IMR-90 (cell line): ENCODE measurements around the gene DSCAM. TPM values are rescaled to one million over a fixed set of nuclear protein-coding genes. Genes with fewer than 3 reads are reported as not detected.

ENCODE experiments used
- ATAC-seq: fragments of 200-7000 bp; cut with Tn5 transposase; 2 replicates; pipeline ENCODE4 v1.9.1; 2020; ENCODE audit warnings: low read depth, mild to moderate bottlenecking, moderate library complexity
- BruUV-seq: library from RNA; stranded (reverse); fragments of 400-500 nt; replicated peaks from 2 replicates; lab custom pipeline; 2021; lab: Mats Ljungman, UMichigan
- CTCF ChIA-PET: fragments of 300-600 bp; formaldehyde crosslinking; extraction: SDS; loops from one replicate; lab custom pipeline; 2021; ENCODE audit warnings: antibody characterized with exemption; lab: Yijun Ruan, JAX
- POLR2A ChIA-PET: fragments of 300-600 bp; sonication (Branson Sonifier 250); formaldehyde crosslinking; loops from one replicate; lab custom pipeline; 2022; ENCODE audit warnings: antibody characterized with exemption; ENCODE audit not compliant: unreplicated experiment; lab: Charles Lee
- DNase-seq: peaks from one replicate; pipeline ENCODE4 v3.0.0; 2013
- H2AFZ ChIP-seq: replicated peaks from 2 replicates; pipeline ENCODE3; 2013; ENCODE audit warnings: low read length, mild to moderate bottlenecking; ENCODE audit not compliant: poor library complexity
- H2AK5ac ChIP-seq: 2 replicates; pipeline ENCODE4 v1.6.1; 2013; ENCODE audit warnings: low read depth, low read length, inconsistent platforms
- H2AK9ac ChIP-seq: replicated peaks from 2 replicates; pipeline ENCODE3; 2013; ENCODE audit warnings: mild to moderate bottlenecking, low read depth, low read length, moderate library complexity; ENCODE audit not compliant: poor library complexity
- H2BK120ac ChIP-seq: 2 replicates; pipeline ENCODE4 v1.6.1; 2013; ENCODE audit warnings: low read depth, low read length, inconsistent platforms
- H2BK15ac ChIP-seq: 3 replicates; pipeline ENCODE4 v1.6.1; 2013; ENCODE audit warnings: low read depth, low read length, inconsistent platforms
- H2BK20ac ChIP-seq: 2 replicates; pipeline ENCODE4 v1.6.1; 2013; ENCODE audit warnings: low read depth, mild to moderate bottlenecking, inconsistent platforms, low read length, moderate library complexity
- H2BK5ac ChIP-seq: 2 replicates; pipeline ENCODE4 v1.6.1; 2013; ENCODE audit warnings: mild to moderate bottlenecking, low read depth, low read length, inconsistent platforms; ENCODE audit not compliant: poor library complexity, severe bottlenecking
- H3K14ac ChIP-seq: replicated peaks from 2 replicates; pipeline ENCODE4 v1.6.1; 2013; ENCODE audit warnings: low read depth, low read length, inconsistent platforms
- H3K18ac ChIP-seq: 2 replicates; pipeline ENCODE4 v1.6.1; 2013; ENCODE audit warnings: low read depth, low read length, control low read depth
- H3K23ac ChIP-seq: 2 replicates; pipeline ENCODE4 v1.6.1; 2013; ENCODE audit warnings: low read depth, low read length, inconsistent platforms
- H3K27ac ChIP-seq: 2 replicates; pipeline ENCODE4 v1.5.1; 2013; ENCODE audit warnings: mild to moderate bottlenecking, control low read depth, low read length; ENCODE audit not compliant: insufficient read depth
- H3K27me3 ChIP-seq: 2 replicates; pipeline ENCODE4 v1.6.1; 2013; ENCODE audit warnings: low read length; ENCODE audit not compliant: control insufficient read depth, insufficient read depth
- H3K36me3 ChIP-seq: 2 replicates; pipeline ENCODE4 v1.6.1; 2013; ENCODE audit warnings: low read length, mixed read lengths; ENCODE audit not compliant: control insufficient read depth, insufficient read depth
- H3K4ac ChIP-seq: 2 replicates; pipeline ENCODE4 v1.6.1; 2013; ENCODE audit warnings: low read depth, low read length, inconsistent platforms
- H3K4me1 ChIP-seq: 2 replicates; pipeline ENCODE4 v1.6.1; 2013; ENCODE audit warnings: low read length, mixed read lengths; ENCODE audit not compliant: control insufficient read depth, insufficient read depth
- H3K4me2 ChIP-seq: 2 replicates; pipeline ENCODE4 v1.6.1; 2013; ENCODE audit warnings: low read depth, mild to moderate bottlenecking, control low read depth, low read length, moderate library complexity
- H3K4me3 ChIP-seq: 2 replicates; pipeline ENCODE4 v1.5.1; 2013; ENCODE audit warnings: low read depth, mild to moderate bottlenecking, control low read depth, low read length, moderate library complexity; ENCODE audit not compliant: insufficient read depth
- H3K56ac ChIP-seq: 2 replicates; pipeline ENCODE4 v1.6.1; 2013; ENCODE audit warnings: low read length, inconsistent platforms; ENCODE audit not compliant: insufficient read depth; ENCODE audit errors: extremely low read depth
- H3K79me1 ChIP-seq, 2 experiments: 2 replicates each; pipeline ENCODE4 v1.6.1; 2013; ENCODE audit warnings: low read length in 2 of 2, inconsistent platforms in 1 of 2, low read depth in 1 of 2
- H3K9ac ChIP-seq: 2 replicates; pipeline ENCODE4 v1.6.1; 2013; ENCODE audit warnings: low read depth, low read length, control low read depth
- H3K9me1 ChIP-seq: 2 replicates; pipeline ENCODE4 v1.6.1; 2013; ENCODE audit warnings: low read length, inconsistent platforms; ENCODE audit not compliant: insufficient read depth
- H3K9me3 ChIP-seq: 2 replicates; pipeline ENCODE4 v1.6.1; 2013; ENCODE audit warnings: low read length; ENCODE audit not compliant: control insufficient read depth, insufficient read depth
- H4K20me1 ChIP-seq: 2 replicates; pipeline ENCODE4 v1.6.1; 2013; ENCODE audit warnings: low read length, inconsistent platforms; ENCODE audit not compliant: insufficient read depth
- H4K5ac ChIP-seq: 2 replicates; pipeline ENCODE4 v1.6.1; 2013; ENCODE audit warnings: mild to moderate bottlenecking, low read depth, low read length, control low read depth
- H4K8ac ChIP-seq, 2 experiments: 2 replicates each; pipeline ENCODE4 v1.6.1; 2013; ENCODE audit warnings: low read depth in 2 of 2, low read length in 2 of 2, control low read depth in 1 of 2, inconsistent platforms in 1 of 2
- H4K91ac ChIP-seq: 2 replicates; pipeline ENCODE4 v1.6.1; 2013; ENCODE audit warnings: low read depth, low read length, inconsistent platforms; ENCODE audit not compliant: insufficient read depth
- BHLHE40 ChIP-seq: fragments of 150-350 bp; IDR thresholded peaks from 2 replicates; pipeline ENCODE4 v1.6.1; 2016; ENCODE audit warnings: mild to moderate bottlenecking, low read depth, low read length
- CEBPB ChIP-seq: IDR thresholded peaks from 2 replicates; pipeline ENCODE4 v1.6.1; 2012; ENCODE audit warnings: low read depth, low read length, improper control_type of control experiment
- CHD1 ChIP-seq: IDR thresholded peaks from 2 replicates; pipeline ENCODE4 v1.6.1; 2012; ENCODE audit warnings: low read depth, low read length, improper control_type of control experiment
- CTCF ChIP-seq: conservative IDR thresholded peaks from 2 replicates; pipeline ENCODE4 v1.5.1; 2012; ENCODE audit warnings: mild to moderate bottlenecking, low read depth, low read length, improper control_type of control experiment
- ELK1 ChIP-seq: fragments of 150-350 bp; IDR thresholded peaks from 2 replicates; pipeline ENCODE4 v1.6.1; 2016; ENCODE audit warnings: low read depth, mild to moderate bottlenecking, low read length, moderate library complexity, borderline replicate concordance
- FOS ChIP-seq: fragments of 150-350 bp; IDR thresholded peaks from 2 replicates; pipeline ENCODE4 v1.6.1; 2016; ENCODE audit warnings: low read depth, low read length
- MAFK ChIP-seq: IDR thresholded peaks from 2 replicates; pipeline ENCODE4 v1.6.1; 2012; ENCODE audit warnings: low read depth, low read length, improper control_type of control experiment
- MAZ ChIP-seq: IDR thresholded peaks from 2 replicates; pipeline ENCODE4 v1.6.1; 2012; ENCODE audit warnings: low read depth, mild to moderate bottlenecking, low read length, improper control_type of control experiment, moderate library complexity, borderline replicate concordance
- MXI1 ChIP-seq: IDR thresholded peaks from 2 replicates; pipeline ENCODE4 v1.6.1; 2012; ENCODE audit warnings: low read depth, mild to moderate bottlenecking, low read length, moderate library complexity, borderline replicate concordance
- NFE2L2 ChIP-seq: fragments of 150-350 bp; IDR thresholded peaks from 2 replicates; pipeline ENCODE4 v1.6.1; 2016; ENCODE audit warnings: low read depth, mild to moderate bottlenecking, low read length
- POLR2A ChIP-seq: IDR thresholded peaks from 2 replicates; pipeline ENCODE4 v1.6.1; 2012; ENCODE audit warnings: mild to moderate bottlenecking, low read depth, low read length
- RAD21 ChIP-seq: IDR thresholded peaks from 2 replicates; pipeline ENCODE4 v1.6.1; 2012; ENCODE audit warnings: low read length, improper control_type of control experiment
- RCOR1 ChIP-seq: IDR thresholded peaks from 2 replicates; pipeline ENCODE4 v1.6.1; 2012; ENCODE audit warnings: mild to moderate bottlenecking, low read length, improper control_type of control experiment; ENCODE audit not compliant: insufficient replicate concordance
- RFX5 ChIP-seq: IDR thresholded peaks from 2 replicates; pipeline ENCODE4 v1.8.0; 2012; ENCODE audit warnings: low read depth, mild to moderate bottlenecking, low read length, moderate library complexity
- SMC3 ChIP-seq: fragments of 150-350 bp; IDR thresholded peaks from 2 replicates; pipeline ENCODE4 v1.6.1; 2016; ENCODE audit warnings: low read depth, mild to moderate bottlenecking, antibody characterized with exemption, low read length, moderate library complexity
- USF2 ChIP-seq: fragments of 150-350 bp; IDR thresholded peaks from 2 replicates; pipeline ENCODE4 v1.6.1; 2017; ENCODE audit warnings: mild to moderate bottlenecking, antibody characterized with exemption, low read length, low read depth
- WGBS, 2 experiments: methylation state at CpG; one replicate each; pipeline versions ENCODE4 v1.1.5 to v1.1.7; 2013; ENCODE audit warnings: missing lambda C conversion rate in 2 of 2; ENCODE audit not compliant: insufficient read length in 1 of 2; ENCODE audit errors: extremely low coverage in 2 of 2; 5-methylcytosine and 5-hydroxymethylcytosine counted together
- dilution Hi-C: fragments of 300-500 bp; cut with HindIII; formaldehyde crosslinking; loops from one replicate; pipeline ENCODE4 v1.14.3; 2018; ENCODE audit warnings: low sequenced_read_pairs; ENCODE audit not compliant: unreplicated experiment
- in situ Hi-C: fragments of 300-500 bp; cut with MboI; formaldehyde crosslinking; loops from 3 replicates; pipeline ENCODE4 v1.14.3; 2019; ENCODE audit warnings: low sequenced_read_pairs, inconsistent platforms, mixed read lengths
- intact Hi-C: fragments of 100-400 bp; cut with micrococcal nuclease; formaldehyde crosslinking; loops from 2 replicates; pipeline ENCODE4 v1.10.0; 2022
- polyA plus RNA-seq, 3 experiments: library from polyadenylated mRNA; depleted of rRNA; stranded (reverse); fragments of >200 nt; gene quantifications; 2 replicates each; pipeline ENCODE4 v1.2.3, GENCODE V29; 2012; ENCODE audit warnings: low replicate concordance in 1 of 3
- total RNA-seq: library from RNA; depleted of rRNA; stranded (reverse); fragments of >200 nt; gene quantifications from 2 replicates; pipeline ENCODE4 v1.2.3, GENCODE V29; 2012

DSCAM gene
- total and polyA plus RNA-seq, 2 of the 4 experiments (the other 2 are of a cell fraction) = under 0.01 to 0.02 TPM

GRCh38 chr21:39972471-39972870 is 874.5 kb downstream of the DSCAM start:
- no peak overlapping the region for H3K56ac ChIP-seq
- in situ Hi-C loops = loop anchor here (25.0 kb wide), 1 partner anchor 115 kb away; no protein-coding TSS in a partner anchor
- DNase-seq = no peak
- H2AFZ ChIP-seq = no peak overlapping the region
- no peak overlapping the region for H4K5ac ChIP-seq
- H3K9me3 ChIP-seq = peaks cover 33% of the 10 kb centered on the region
- no peak overlapping the region for H3K4ac ChIP-seq
- POLR2A ChIA-PET = no interaction called here
- CTCF ChIA-PET = no interaction called here
- no peaks in the 10 kb centered on the region for H3K79me1 ChIP-seq
- 6% methylated on average over 2 of the region's 4 CpGs; no CpG with 5 or more reads in 1 of the 2 experiments for WGBS, 2 experiments
- H3K4me2 ChIP-seq = no peak overlapping the region
- no peak overlapping the region for H3K4me3 ChIP-seq
- H2AK9ac ChIP-seq = no peak overlapping the region
- H2BK20ac ChIP-seq = no peak overlapping the region
- H4K91ac ChIP-seq = no peak overlapping the region
- H3K18ac ChIP-seq = no peak overlapping the region
- no peak overlapping the region for H3K14ac ChIP-seq
- no peak overlapping the region for H3K27ac ChIP-seq
- BruUV-seq = no TSS peak
- no peak overlapping the region for H2BK15ac ChIP-seq
- no peak overlapping the region for H3K23ac ChIP-seq
- no peak overlapping the region for H3K9ac ChIP-seq
- no peak overlapping the region for H2BK120ac ChIP-seq
- H3K27me3 ChIP-seq = no peaks in the 10 kb centered on the region
- TF ChIP-seq NFE2L2 (no peak), POLR2A (no peak), USF2 (no peak), MAZ (no peak), CHD1 (no peak), MXI1 (no peak), FOS (no peak), BHLHE40 (no peak), CTCF (no peak), RCOR1 (no peak), RAD21 (no peak), SMC3 (no peak), MAFK (no peak), ELK1 (no peak), CEBPB (no peak), RFX5 (no peak)
- no peaks in the 10 kb centered on the region for H3K9me1 ChIP-seq
- no peaks in the 10 kb centered on the region for H4K20me1 ChIP-seq
- dilution Hi-C loops = no loop called here
- no peak for ATAC-seq
- H3K36me3 ChIP-seq = no peaks in the 10 kb centered on the region
- no peak overlapping the region for H4K8ac ChIP-seq
- no peaks in the 10 kb centered on the region for H3K4me1 ChIP-seq
- intact Hi-C loops = no loop called here
- no peak overlapping the region for H2BK5ac ChIP-seq
- H2AK5ac ChIP-seq = no peak overlapping the region
